DMS153 (cell line): ENCODE data around the gene DOHH.

Experiments
- DNase-seq: peaks from one replicate; lab custom pipeline; 2025; lab: John Stamatoyannopoulos, UW

DOHH gene

DNA sequence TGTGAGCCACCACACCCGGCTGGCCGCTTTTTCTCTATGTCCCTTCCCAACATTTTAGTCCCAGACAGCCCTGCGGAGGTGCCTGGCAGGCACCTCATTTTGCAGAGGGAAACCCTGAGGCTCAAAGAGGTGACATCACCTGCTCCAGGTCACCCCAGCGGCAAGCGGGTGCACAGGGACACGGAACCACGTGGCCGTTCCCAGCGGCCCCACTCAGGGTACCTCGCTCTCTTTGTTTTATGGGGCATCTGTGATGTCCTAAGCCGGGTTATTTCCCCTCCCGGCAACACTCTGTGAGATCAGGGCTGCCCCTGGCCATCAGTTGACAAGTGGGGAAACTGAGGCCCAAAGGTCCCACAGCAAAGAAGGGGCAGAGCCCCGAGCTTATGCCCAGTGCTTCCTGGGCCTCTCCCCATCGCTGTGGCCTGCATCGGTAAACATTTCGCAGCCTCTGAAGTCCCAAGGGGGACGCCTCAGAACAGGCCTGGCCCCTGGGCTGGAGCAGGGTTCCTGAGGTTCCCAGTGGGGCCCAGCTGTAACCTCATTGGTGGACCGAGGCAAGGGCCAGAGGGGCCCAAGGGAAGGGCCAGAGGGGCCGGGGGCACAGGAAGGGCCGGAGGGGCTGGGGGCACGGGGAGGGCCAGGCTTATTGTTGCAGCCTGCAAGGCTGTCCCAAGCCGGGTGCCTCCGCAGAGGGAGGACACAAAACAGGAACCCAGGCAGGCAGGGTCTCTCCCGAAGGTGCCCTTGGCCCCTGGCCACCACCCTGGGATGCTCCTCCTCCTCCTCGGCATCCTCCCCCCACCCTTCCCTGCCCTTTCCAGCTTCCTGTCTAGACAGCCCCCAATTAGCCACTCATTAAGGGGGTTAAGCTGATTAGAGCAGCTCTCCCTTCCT is 59.1 kb downstream of the DOHH start:
- DNase-seq, result no peak
